Erythroblast (primary cell): ENCODE results near the gene MPI.

ENCODE experiments used
- DNase-seq, 2 experiments: peaks; one replicate each; lab custom pipeline; 2025; lab: John Stamatoyannopoulos, UW
- GATA1 ChIP-seq: IDR thresholded peaks from 2 replicates; pipeline ENCODE4 v1.6.1; 2011; ENCODE audit warnings: low read depth, mild to moderate bottlenecking, control low read depth, low read length, moderate library complexity
- POLR2A ChIP-seq: IDR thresholded peaks from 2 replicates; pipeline ENCODE4 v1.6.1; 2011; ENCODE audit warnings: mild to moderate bottlenecking, low read length

Gene MPI

DNA sequence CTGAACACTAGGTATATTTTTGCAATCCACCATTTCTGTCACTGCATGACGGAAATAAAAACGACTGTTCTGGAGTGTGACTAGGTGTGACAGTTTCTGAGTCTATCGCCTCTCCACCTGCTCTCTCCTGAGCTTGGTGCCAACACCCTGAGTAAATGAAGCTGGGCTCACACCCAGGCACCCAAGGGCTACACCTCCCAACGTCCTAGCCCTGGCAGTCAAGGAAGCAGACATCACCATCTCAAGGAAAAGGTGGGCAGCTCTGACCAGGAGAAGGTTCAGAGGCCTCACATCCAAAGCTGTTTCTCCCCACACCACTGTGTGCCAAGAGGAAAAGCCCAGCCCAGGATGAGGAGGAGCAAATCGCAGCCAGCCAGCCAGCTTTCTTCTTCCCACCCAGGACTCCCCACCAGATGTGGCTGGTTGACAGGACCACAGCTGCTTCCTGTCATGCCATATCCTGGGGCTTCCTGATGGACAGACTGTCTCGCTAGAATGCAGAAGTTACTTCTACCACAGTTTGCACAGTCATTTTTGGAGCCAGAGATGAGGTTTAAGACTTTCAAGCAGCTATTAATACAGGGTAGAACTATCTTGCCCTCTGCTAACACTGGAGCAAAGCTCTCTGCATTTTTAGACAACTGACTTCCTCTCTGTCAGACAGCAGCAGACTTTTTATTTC, 20.0 kb upstream of the MPI start:
- no peak for DNase-seq
- no peak for TF ChIP-seq POLR2A
- TF ChIP-seq GATA1 = no peak

GRCh38 chr15:74870436-74871215, 19.2 kb upstream of the MPI start:
- TF ChIP-seq GATA1 = no peak
- no peak for TF ChIP-seq POLR2A
- no peak for DNase-seq

GRCh38 chr15:74872702-74873035, 17.2 kb upstream of the MPI start:
- TF ChIP-seq POLR2A (no peak), GATA1 (no peak)
- no peak for DNase-seq

- DNase-seq = peak; percentile 94 to 95
- TF ChIP-seq POLR2A = peak; percentile 85
- no peak for TF ChIP-seq GATA1
These were observed 16.6 kb upstream of the MPI start, which contains the start of gene SCAMP2 for GRCh38 chr15:74873036-74873755. TSS of gene SCAMP2 (minus strand) at chr15:74873365. CDS start at chr15:74873255, 110 bp downstream.

DNA sequence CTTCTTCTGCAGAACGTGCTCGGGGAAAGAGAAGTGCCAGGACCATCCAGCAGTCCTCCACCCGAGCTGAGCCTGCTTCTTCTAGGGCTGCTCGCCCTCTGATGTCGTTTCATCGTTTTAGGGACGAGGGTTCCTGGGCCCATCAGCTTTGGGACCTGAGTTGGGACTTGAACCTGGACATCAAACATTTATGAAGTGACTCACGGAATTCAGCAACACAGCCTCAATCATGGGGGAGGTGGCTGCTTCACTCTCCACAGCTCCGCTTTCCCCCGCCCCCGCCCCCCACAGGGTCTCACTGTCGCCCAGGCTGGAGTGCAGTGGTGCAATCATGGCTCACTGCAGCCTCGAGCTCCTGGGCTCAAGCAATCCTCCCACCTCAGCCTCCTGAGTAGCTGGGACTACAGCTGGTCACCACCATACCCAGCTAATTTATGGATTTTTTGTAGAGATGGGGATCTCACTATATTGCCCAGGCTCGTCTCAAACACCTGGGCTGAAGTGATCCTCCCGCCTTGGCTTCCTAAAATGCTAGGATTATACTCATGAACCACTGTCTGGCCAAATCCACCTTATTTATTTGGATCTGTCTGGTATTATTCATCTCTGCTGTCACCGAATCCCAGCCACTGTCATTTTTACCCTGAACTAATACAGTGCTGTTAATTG, 16.0 kb upstream of the MPI start:
- TF ChIP-seq GATA1 (no peak), POLR2A (no peak)
- peak in 1 of 2 experiments; percentile 51 for DNase-seq

- DNase-seq = no peak
- TF ChIP-seq GATA1 (no peak), POLR2A (no peak)
These were observed 11.6 kb upstream of the MPI start for GRCh38 chr15:74878273-74878672.

- DNase-seq = peak; percentile 40 to 44
These were observed 7.3 kb upstream of the MPI start for GRCh38 chr15:74882528-74882927.

GRCh38 chr15:74884428-74885223, 5.2 kb upstream of the MPI start:
- DNase-seq = no peak
- TF ChIP-seq POLR2A (no peak), GATA1 (no peak)

More at GRCh38 chr15:74882528-74882927, 7.3 kb upstream of the MPI start:
- no peak for TF ChIP-seq GATA1
- TF ChIP-seq POLR2A = no peak

GRCh38 chr15:74885461-74885860, 4.4 kb upstream of the MPI start:
- TF ChIP-seq GATA1 = no peak
- no peak for TF ChIP-seq POLR2A
- no peak for DNase-seq

GRCh38 chr15:74887537-74888193, 2.2 kb upstream of the MPI start:
- peak in 1 of 2 experiments; percentile 39 for DNase-seq

DNA sequence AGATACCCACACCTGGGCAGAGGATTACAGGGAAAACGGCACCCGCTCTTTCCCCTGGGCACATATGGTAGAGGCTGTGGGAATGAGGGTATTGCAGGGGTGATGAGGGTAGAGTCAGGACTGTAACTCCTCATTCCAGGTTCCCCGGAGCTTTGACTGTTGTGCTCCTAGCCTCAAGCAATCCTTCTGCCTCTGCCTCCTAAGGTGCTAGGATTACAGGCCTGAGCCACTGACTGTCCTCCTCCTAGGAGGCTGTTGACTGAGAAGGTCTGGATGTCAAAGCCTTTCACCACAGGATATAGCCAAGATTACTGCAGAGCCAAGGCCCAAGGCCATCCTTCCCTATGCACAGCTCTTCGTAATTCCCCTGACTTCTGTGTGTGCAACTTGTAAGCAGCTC, 1.1 kb upstream of the MPI start:
- no peak for DNase-seq
- TF ChIP-seq POLR2A = no peak
- TF ChIP-seq GATA1 = no peak

- no peak for DNase-seq
- TF ChIP-seq GATA1 = no peak
- no peak for TF ChIP-seq POLR2A
These were observed 406 bp upstream of the MPI start for GRCh38 chr15:74889390-74889882.

DNA sequence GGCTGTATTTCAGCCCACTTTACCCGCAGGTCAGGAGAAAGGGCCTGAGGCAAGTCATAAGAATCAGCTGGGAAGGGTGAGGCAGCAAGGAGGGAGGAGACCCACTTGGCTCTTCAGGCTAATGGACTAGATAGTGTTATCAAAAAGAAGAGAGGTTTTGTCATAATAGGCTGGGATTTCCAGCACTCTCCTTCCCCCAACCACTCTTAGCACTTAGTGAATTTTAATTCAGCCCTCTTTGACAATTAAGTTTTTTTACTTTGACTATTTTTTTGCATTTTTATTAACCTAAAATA, 771 bp downstream of the MPI start:
- peak; percentile 54 to 69 for DNase-seq
- TF ChIP-seq GATA1 = no peak
